GM18520 (cell line): ENCODE results near the gene LMBR1.

Experiments used
- ATAC-seq: cut with Tn5 transposase; IDR thresholded peaks from one replicate; pipeline ENCODE4 v1.9.1; 2021; ENCODE audit not compliant: unreplicated experiment

The LMBR1 gene

DNA sequence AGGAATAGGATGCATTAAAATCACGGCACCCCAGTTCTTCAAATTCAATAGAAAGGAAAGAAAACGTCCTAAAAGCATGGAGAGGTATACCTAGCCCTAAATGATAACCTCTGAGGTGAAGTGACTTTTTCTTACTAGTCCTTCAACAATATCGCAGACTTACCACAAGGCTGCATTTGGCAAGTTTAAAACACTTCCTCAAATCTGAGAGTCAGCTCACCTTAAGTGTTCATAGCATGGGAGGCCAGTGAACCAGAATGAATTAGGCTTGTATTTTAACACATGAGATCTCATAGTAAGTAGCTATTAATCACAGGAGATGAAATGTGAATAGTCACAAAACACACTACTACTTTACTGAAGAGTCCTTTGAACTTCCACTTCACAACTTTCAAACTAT, 128.2 kb downstream of the LMBR1 start:
- ATAC-seq: no peak

DNA sequence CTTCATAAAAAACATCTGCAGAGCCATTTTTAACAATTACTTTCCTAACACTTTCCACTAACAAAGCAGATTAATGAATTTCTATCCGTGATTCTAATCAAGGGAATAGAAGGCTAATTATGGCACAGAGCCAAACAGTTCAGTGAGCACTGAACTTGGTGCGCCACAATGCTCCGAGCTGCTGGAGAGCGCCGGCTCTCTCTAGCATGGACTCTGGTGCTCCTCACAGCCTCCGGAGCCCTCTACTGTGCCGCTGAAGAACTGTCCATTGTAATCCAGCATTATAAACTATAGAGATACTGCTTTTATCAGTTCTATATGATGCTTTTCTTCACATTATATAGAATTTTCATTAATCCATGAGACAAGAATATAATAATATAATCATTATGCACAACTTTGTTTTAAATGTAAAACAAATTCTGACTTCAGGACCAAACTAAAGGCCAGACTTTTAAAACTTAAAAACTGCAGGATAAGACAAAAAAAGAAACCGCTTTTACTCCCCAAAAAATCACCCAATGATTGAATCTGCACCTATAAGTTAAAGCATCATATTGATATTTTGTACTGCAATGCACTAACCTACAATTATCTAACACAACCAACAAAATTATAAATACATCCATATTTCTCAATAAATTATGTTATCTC, 128.8 kb downstream of the LMBR1 start:
- no peak for ATAC-seq

DNA sequence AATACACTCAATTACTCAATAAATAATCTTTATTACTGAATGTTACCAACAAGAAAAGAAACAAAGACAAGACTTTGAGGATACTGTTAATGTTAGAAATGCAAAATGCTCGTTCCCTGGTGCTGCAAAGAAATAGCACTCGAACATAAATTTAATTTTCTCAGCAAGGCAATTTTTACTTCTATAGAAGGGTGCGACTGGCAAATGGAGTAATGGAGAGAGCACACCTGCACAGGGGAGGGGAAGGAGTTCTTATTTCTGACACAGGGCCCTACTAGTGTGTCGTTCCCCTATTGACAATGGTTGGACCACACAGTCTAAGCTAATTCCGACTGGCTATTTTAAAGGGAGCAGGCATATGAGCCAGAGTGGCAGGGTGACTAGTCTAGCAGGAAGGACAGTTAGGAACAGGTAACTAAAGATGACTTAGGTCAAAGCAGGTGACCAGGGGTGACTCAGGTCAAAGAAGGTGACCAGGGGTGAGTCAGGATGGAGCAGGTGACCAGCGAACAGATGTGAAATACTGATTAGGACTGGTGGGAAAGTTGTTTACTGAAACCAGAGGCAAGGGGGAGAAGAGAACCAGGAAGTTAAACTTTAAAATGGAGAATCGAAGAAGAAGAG, 133.3 kb downstream of the LMBR1 start:
- no peak for ATAC-seq

DNA sequence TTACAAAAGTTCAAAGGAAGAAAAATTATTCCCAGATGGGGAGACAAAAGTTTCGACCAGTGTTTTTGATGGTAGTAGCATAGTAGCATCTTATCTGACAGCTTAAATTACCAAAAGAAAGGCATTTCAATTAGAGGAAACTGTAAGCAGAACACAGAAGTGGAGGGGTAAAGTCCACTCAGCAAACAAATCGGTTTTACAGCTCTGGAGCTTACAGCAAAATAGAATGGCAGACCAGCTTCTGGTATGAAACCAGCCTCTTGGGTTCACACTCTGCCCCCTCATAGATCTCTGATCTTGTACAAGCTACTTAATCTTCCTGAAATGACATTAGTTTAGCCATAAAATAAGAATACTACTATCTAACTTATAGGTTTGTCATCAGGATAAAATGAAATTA, 133.8 kb downstream of the LMBR1 start:
- ATAC-seq: no peak

DNA sequence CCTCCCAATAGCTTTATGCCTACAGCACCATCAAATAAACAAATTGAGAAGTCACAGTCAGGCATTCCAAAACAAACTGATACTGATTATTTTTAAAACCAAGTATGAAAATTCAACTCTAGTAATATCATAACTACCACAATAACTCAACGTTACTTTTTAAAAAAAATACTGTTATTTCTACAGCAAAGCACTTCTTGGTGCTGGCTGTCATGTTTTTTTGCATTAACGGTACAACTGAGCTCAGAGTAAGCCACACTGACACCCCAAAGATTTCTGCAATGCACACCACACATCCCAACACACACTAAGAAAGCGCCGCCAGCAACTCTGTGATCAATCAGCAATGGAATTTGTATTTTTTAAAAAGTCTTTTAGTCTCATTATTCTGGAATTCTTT, 138.8 kb downstream of the LMBR1 start:
- ATAC-seq: no peak

DNA sequence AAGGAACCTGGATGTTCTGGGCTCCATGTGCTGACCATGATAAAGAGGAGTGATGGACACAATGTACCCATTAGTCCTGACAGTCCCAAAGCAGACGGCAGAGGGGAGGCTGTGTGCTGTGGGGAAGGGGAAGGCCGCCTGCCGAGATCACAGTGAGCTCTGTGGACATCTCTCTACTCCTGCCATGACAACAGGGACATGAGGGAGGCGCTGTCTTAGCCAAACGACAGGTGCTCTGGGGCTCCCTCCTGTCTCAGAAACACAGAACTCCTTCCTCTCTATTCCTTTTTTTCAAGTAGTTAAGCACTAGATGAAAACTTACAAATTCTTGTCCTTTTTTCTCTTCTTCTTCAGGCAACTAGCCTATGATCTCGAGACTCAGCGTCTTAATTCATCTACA, 139.4 kb downstream of the LMBR1 start:
- ATAC-seq: no peak

DNA sequence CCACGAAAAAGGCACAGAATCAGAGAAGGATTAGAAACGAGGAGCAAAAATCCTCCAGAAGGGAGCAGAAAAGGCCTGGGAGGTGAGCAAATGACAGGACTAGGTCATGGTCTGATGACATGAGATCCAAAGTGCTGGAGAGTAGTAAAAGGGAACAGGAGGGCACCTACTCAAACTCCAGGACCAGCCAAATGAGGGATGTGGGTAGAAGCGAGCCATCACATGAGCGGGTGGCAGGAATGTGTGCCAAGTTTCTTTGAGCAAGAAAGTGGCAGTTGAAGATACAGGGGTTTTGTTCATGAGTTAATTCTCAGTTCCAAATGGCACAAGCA, 139.8 kb downstream of the LMBR1 start:
- no peak for ATAC-seq

DNA sequence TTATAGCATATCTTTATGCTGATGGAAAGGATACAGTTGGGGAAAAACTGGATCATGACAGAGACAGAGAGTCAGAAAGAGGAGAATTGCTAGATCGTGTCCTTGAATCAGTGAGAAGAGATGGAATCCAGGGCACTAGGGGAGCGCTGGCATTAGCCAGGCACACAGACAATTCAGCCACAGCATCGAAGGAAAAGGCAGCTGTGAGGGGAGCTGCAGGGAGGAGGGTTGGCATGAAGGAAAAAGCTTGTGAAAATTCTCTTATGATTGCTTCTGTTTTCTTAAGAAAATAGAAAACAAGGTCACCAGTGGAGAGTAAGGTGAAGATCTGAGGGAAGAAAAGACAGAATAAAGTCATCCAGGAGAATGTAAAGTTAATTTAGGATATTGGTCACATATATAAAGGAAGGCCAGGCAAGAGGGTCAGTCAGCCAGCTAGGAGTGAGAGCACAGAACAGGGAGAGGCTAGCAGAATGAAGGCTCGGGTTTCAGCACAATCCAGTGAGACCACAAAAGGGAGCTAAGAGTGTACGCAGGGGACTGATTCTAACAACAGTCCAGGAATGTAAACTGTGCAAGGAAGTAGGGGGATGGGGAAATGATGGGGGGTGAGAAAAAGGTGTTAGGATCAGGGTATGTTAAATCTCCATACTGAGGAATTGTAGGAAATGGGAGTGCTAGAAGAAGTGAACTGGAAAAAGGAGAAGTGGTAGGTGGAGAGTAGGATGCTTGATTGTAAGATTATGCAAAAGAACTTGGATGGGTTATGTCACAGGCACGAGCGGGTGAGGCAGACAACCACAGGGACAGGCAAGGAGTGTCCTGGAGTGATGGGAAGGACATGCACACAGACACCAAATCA, 140.4 kb downstream of the LMBR1 start:
- no peak for ATAC-seq

DNA sequence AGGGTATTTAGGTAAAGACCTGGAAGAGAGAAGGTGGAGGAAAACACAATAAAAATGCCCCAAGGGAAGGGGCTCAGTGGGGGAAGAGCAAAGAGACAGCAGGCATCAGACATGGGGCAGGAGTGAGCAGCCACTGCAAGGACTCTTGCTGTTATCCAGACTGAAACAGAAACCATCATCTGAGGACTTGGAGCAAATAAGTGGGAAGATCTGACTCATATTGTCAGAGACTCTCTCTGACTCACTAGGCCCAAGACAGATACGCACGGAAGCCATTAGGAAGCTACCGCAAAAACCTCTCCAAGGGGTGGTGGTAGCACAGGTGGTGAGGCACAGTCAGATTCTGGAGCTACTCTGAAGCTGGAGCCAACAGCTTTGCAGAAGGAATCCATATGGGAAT, 141.7 kb downstream of the LMBR1 start:
- peak; percentile 66 for ATAC-seq

DNA sequence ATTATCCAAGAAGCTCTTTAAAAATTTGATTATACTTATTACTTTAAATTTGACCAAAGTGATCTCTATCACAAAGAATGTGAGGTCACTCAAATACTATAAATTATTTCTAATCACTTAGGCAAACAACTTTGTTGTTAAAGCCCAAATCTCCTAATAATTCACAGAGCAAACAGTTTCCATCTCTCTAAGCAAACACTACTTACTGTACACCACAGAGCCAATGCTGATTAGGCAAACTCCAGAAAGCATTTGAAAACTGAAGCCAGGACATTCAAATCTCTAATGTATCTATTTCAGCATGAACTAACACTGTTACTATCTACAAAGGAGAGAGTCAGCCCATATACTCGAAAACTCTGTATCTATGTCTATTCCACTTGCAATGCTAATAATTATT, 145.3 kb downstream of the LMBR1 start:
- no peak for ATAC-seq

DNA sequence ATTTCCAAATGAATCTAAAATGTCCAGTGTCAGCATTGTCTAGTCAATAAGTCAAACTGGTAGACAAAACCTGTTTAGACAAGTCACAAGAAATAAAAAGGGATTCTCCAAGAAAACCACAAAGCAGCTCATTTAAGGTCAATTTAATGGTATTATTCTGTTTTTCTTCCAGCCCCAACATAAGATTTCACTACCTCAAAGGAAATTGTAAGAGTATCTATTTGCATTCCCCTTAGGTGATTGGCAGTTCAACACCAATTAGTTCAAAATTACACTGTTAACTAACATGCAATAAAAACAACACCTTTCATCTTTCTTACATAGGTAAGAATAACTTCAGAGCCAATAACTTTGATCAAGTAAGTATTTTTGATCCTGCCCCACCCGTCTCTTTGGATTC, 146.1 kb downstream of the LMBR1 start:
- ATAC-seq: no peak

DNA sequence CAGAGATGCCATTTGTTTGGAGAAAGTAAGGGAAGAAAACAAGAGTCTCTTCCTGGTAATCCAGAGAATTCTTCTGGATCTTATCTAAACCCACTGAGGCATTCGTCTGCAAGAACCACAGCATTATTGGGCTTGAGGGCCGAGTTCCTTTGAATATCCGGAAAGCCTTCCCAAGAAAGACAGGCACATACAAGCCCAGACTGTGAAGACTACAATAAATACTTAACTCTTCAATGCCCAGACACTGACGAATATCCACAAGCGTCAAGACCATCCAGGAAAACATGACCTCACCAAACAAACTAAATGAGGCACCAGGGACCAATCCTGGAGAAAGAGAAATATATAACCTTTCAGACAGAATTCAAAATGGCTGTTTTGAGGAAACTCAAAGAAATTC, 153.4 kb downstream of the LMBR1 start:
- no peak for ATAC-seq

DNA sequence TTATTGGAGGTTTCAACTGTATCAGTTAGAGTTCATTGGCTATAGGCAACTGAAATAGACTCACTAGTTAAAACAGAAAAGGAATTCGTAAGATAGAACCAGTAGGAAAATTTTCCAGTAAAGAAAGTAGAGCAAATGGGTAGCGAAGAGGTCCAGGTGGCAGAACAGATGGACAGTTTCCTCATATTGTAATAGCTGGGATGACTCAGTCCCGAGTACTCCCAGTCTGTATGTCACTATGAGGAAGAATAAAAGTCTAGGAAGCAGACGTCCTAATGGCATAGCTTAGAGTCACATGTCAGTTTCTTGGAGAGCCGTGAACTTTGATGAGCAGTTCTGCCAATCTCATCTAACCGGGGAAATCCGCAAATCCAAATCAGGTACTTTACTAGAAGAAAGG, 157.1 kb downstream of the LMBR1 start:
- no peak for ATAC-seq

DNA sequence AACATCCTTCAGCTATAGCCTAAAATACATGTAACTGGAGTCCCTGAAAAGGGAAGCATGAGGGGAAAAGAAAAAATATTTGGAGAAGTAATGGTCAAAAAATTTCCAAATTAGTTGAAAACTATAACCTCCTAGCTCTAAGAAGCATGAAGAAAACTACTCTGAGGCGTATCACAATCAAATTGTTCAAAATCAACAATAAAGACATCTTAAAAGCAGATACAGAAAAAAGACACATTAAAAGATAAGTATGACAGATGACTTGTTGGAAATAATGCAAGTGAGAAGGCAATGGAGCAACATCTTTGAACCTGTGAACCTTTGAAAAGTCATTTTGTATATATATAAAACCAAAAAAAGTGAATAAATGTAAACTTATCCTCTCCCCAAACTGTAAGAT, 159.3 kb downstream of the LMBR1 start:
- no peak for ATAC-seq

DNA sequence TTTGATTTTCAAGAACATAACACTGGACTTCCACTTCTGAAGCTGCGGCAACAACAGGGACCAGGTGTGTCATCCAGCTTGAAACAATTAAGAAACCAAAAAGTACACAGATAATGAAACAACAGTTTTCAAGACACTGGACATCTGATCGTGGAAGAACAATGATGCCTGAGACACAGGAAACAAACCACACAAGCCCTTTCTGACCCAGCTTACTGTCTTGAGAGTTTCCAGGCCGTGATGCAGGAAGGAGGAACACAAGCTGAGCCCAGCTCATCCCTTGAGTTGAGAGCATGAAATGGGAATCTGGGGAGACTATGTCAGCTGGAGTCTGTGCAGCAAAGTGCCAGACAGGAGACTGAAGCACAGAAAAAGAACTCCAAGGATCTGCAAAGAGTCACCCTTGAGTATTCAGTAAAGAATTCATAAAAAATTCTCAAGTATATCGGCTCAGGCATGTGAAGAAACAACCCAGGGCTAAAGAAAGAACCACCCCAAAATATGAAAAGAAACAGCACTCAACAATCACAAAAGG, 160.8 kb downstream of the LMBR1 start:
- no peak for ATAC-seq

DNA sequence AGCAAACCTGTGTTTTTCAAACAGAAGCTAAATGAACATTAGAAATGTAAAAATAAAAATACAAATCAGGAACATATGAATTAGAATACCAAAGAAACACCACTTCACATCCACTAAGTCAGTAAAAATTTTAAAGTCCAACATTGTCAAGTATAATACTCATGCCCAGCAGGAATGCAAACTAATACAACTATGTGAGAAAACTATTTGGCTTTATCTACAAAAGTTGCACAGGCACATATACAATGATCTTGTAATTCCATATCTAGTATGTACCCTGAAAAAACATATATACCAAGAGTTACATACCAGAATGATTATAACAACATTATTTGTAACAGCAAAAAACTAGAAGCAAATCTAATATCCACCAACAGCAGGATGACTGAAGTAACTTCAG, 161.3 kb downstream of the LMBR1 start:
- no peak for ATAC-seq

DNA sequence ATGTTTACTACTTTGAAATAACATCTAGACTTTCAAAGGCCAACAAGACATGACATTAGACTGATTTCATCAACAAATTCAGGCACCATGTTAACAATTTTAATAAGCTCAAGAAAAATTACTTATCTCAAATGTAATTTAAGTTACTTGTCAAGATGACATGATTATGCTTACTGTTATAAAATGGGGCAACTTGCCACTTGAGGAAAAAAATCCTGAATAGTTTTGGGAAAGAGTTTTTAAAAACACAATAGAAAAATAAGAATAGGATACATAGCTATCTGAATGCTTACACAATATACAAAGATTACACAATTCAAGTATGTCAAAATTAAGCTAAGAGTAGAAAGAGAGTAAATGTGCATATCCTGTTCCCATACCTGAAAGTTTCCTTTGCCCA, 167.0 kb downstream of the LMBR1 start:
- no peak for ATAC-seq

DNA sequence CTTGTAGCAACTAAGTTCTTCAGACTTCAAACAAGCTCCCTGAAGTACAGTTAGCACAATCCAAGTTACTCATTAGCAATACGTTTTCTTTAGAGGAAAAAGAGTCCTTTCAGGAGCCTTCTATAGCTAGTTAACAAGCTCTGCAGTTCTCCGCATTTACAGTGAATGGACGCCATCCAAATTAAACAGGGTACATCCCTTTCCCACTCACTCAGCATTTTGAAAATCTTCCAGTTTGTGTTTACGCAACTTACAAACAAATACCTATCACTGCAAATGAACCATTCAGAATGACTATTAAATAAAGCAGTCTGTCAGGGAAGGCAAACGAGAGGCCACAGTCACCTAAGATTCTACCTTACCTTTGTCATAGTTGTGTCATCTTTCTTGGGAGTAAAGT, 167.9 kb downstream of the LMBR1 start:
- ATAC-seq: no peak

DNA sequence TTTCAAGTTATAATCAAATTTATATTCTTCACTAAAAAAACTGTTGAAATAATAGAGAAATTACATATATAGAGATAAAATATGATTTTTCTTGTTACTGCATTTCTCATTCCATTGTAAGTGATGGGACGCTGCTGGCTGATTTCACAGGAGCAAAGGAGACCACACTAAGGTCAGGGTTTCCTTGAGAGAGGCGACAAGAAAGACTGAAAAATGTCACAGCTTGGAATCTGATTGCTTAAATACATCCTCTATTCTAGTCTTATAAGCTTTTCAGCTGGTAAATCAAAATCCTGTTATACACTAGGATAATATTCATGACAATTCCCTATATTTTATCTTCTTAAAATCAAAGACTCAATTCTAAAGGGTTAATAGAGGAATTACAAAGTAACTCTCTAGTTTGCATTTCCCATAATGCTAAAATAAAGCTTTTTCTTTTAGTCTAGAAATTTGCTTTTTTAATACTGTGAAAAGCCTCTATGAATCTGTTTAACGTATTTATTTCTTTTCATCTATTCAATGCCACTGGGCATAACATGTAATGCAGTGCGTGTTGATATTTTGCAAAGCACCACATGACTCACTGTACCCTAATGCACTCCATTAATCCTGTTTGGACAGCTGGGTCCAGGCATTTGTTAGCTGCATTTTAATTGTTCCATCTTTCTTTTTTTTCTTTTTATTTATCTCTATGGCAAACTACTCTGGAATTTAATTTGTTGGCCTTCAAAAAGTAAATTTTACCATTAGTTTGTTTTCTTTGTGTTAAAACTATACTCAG, 170.7 kb downstream of the LMBR1 start:
- no peak for ATAC-seq

DNA sequence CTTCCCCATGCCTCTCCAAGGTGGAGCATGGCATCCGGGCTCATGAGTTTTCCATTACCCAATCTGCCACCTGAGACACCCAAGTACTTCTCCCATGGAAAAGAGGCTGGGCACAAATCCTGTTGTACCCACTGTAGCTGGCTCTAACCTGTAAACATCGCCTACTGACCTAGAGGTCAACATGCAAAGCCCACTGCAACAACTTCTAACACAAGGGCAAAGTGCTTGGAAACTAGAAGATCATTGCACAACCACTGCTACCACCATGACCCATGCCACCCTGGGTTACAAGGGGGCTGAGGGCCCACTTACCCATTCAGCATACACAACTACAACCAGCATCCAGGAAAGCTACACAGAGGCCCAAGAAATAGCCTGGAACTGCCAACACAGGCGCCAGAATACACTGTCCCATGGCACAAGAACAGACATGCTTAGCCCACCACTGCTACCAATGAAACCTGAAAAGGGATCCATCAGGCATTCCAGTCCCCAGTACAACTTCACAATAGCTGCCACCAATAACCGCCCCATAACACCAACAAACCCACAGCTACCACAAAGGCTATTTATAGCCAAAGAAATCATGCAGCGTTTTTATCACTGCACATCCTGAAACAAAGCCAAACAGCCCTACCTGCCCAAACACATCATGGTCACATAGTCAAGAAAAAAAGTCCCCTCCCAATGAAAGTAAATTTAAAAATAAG, 189.1 kb downstream of the LMBR1 start:
- no peak for ATAC-seq

DNA sequence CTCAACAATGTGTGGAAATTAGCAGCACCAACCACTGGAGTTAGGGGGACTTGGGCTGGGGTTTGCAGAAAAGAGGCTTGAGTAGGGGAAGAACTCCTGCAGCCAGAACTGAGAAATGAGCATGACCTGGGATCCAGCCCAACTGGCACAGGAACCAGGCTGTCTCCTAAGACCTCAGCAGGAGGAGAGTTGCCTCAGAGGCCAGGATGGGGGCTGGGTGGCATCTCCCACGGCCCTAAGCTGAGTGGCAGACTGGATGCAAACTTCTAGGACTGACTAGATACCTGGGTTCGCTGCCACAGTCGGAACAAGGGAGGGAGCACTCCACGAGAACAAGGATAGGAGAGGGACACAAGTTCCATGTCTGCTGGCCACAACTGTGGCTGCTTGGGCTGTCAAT, 189.8 kb downstream of the LMBR1 start:
- no peak for ATAC-seq
